GM12865 (cell line): ENCODE results near the gene NLRP1.

Source experiments
- DNase-seq: peaks from one replicate; pipeline ENCODE4 v3.0.0; 2010; ENCODE audit warnings: low read depth
- H3K4me3 ChIP-seq: 2 replicates; pipeline ENCODE4 v1.5.1; 2011; ENCODE audit warnings: mild to moderate bottlenecking, low read depth, low read length, control low read depth
- TF ChIP-seq, protein P1 (sequence below): IDR thresholded peaks from 2 replicates; pipeline ENCODE4 v1.5.1; 2011; ENCODE audit warnings: low read length, control low read depth, low read depth, inconsistent platforms; ENCODE audit not compliant: insufficient read depth; ENCODE audit errors: missing control alignments

Gene NLRP1

DNA sequence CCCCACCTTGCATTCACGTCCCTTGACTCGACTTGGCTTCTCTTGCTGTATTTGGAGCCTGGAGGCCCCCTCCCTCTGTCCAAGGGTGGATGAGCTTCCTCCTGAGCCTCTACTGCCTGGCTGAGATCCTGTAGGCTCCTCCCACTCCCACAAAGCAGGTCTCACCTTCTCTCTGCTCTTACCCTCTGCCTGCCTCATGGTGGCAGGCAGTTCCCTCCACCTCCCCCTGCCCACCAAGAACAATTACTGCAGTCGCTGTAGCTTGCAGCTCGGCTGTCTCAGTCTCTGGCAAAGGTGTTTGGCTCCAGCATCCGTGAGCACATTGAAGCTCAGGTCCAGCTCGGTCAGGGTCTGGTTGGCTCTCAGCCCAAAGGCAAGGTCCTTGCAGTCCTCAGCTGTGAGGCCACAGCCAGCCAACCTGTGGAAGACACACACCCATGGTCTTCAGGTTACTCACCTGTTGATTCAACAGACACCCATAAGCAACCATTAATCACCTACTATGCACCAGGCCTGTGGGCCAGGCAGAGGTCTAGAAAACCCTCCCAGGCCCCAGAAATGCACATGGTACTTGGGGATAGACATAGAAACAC, 42.6 kb downstream of the NLRP1 start:
- TF ChIP-seq, protein P1, sequence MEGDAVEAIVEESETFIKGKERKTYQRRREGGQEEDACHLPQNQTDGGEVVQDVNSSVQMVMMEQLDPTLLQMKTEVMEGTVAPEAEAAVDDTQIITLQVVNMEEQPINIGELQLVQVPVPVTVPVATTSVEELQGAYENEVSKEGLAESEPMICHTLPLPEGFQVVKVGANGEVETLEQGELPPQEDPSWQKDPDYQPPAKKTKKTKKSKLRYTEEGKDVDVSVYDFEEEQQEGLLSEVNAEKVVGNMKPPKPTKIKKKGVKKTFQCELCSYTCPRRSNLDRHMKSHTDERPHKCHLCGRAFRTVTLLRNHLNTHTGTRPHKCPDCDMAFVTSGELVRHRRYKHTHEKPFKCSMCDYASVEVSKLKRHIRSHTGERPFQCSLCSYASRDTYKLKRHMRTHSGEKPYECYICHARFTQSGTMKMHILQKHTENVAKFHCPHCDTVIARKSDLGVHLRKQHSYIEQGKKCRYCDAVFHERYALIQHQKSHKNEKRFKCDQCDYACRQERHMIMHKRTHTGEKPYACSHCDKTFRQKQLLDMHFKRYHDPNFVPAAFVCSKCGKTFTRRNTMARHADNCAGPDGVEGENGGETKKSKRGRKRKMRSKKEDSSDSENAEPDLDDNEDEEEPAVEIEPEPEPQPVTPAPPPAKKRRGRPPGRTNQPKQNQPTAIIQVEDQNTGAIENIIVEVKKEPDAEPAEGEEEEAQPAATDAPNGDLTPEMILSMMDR: no peak
- no peak for DNase-seq
- no peak overlapping the region for H3K4me3 ChIP-seq

DNA sequence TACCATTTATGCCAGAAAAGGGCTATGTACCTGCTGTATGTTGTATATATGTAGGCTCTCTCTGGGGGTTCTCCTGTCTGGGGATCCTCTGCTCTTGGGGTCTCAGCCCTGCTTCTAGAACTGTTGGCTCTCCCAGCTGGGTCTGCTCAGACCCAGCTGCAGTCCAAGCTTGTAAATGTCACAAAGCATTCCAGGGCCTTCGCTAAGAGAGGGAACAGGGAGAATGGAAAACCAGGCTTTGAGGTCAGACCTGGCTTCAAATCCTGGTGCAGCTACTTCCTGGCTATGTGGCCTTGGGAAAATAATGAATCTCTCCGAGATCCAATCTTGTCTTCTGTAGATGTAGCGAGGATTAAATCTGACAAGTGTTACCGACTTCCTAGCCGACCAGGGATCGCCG, 44.0 kb downstream of the NLRP1 start:
- no peak overlapping the region for H3K4me3 ChIP-seq
- TF ChIP-seq, protein P1: no peak
- no peak for DNase-seq

DNA sequence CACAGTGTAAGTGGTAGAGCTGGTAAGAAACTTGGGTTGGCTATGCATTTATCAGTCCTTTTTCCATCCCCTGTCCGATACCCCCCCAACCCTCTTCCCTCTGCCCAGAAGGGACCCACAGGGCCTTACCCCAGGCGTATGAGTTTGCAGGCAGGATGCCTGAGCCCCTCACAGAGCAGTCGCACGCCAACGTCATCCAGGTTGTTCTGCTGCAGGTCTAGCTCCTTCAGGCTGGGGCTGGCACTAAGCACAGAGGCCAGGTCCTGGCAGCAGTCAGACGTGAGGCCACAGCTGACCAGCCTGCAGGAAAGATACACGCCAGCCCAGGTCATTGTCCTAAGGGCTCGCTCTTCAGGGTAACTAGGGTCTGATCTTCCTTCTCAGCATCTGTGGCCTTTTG, 45.0 kb downstream of the NLRP1 start:
- DNase-seq: no peak
- TF ChIP-seq, protein P1: no peak
- no peak overlapping the region for H3K4me3 ChIP-seq

DNA sequence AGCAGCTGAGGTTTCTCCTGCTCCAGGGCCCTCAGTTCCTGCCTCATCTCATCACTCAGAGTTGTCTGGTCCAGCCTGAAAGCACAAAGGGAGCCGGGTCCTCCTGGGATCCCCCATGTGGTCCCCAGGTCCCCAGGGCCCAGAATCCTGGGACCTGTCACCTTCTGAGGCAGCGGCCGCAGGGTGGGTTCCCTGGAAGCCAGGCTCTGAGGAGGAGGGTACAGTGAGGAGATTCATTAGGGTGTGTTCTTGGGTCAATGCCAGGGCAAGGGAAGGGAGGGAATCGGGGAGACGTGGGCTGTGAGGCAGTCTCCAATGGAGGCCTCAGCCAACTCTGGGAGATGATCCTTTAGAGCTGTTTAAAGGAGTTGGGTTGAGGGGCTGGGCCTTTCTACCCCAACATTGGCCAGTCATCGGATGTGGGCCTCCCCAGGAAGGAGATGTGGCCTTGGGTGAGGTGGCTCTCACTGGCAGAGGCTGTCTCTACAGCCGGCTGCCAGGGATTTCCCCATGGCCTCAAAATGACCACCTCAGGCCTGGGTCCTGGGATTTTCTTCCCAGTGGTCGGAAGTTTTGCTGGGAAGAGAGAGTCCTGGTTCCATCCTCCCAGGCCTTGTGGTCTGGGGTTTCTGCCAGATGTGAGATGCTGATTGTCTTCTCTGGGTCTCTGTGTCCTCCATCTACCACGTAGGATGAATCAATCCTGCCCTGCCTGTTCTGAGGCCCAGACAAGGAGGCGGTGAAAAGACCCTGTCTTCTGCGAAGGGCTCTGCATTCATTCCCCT, 47.3 kb downstream of the NLRP1 start:
- H3K4me3 ChIP-seq: no peak overlapping the region
- no peak for DNase-seq
- TF ChIP-seq, protein P1: no peak

DNA sequence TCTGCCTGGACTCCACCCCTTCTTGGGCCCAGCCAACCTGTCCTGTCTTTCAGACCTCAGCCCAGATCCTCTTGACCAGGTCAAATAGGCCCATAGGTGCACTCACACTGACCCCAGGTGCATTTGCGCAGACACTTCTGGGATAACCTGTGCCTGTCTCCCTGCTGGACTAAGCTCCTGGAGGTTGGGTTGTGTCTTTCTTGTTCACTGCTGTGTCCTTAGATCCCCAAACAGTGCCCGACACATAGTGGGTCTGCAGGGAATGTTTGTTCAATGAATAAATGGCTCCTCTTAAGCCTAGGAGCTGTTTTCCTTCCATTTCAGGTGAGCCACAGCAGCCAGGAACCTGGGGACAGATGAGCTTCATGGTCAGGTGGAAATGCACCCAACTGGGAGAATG, 48.9 kb downstream of the NLRP1 start:
- TF ChIP-seq, protein P1: no peak
- DNase-seq: no peak
- H3K4me3 ChIP-seq: no peak overlapping the region

DNA sequence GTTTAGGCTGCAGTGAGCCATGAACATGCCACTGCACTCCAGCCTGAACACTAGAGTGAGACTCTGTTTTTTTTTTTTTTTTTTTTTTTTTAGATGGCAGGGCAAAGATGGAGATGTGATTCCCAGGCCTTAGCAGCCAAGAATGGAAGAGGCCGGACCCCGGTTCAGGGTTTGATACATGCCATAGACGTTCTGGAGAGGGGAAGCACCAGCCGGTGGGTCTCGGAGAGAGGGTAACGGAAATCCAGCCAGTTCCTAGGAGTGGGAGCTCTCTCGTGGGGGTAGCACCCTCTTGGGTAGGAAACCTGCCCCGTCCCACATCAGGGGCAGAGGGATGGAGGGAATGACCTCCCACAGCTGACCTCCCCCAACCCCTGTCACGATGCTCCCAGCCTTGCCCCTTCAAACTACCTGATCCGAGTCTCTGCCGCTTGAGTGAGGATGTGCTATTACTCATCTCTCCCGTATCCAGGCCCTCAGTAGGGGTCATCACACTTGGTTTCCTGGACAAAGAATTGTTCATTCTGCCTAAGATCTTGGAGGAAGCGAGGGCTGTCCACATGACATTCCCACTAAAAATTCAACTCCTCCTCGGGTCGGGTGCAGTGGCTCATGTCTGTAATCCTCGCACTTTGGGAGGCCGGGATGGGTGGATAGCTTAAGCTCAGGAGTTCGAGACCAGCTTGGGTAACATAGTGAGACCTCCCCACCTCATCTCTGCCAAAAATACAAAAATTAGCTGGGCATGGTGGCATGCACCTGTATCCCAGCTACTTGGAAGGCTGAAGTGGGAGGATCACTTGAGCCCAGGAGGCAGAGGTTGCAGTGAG, 50.6 kb downstream of the NLRP1 start:
- H3K4me3 ChIP-seq: no peak overlapping the region
- no peak for DNase-seq
- TF ChIP-seq, protein P1: no peak
